Measurements from ENCODE around the gene A1CF. TPM values are rescaled to one million over a fixed set of nuclear protein-coding genes. Genes with fewer than 3 reads are reported as not detected.
"Not testable (repeated sequence)": the region's sequence is repeated elsewhere in the genome, so short reads cannot be mapped to it uniquely, and the experiment has no call there.

The A1CF gene, protein sequence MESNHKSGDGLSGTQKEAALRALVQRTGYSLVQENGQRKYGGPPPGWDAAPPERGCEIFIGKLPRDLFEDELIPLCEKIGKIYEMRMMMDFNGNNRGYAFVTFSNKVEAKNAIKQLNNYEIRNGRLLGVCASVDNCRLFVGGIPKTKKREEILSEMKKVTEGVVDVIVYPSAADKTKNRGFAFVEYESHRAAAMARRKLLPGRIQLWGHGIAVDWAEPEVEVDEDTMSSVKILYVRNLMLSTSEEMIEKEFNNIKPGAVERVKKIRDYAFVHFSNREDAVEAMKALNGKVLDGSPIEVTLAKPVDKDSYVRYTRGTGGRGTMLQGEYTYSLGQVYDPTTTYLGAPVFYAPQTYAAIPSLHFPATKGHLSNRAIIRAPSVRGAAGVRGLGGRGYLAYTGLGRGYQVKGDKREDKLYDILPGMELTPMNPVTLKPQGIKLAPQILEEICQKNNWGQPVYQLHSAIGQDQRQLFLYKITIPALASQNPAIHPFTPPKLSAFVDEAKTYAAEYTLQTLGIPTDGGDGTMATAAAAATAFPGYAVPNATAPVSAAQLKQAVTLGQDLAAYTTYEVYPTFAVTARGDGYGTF
- total RNA-seq (2014; rRNA removed; shearing (Covaris generic)) = not detected in 2 replicates

DNA sequence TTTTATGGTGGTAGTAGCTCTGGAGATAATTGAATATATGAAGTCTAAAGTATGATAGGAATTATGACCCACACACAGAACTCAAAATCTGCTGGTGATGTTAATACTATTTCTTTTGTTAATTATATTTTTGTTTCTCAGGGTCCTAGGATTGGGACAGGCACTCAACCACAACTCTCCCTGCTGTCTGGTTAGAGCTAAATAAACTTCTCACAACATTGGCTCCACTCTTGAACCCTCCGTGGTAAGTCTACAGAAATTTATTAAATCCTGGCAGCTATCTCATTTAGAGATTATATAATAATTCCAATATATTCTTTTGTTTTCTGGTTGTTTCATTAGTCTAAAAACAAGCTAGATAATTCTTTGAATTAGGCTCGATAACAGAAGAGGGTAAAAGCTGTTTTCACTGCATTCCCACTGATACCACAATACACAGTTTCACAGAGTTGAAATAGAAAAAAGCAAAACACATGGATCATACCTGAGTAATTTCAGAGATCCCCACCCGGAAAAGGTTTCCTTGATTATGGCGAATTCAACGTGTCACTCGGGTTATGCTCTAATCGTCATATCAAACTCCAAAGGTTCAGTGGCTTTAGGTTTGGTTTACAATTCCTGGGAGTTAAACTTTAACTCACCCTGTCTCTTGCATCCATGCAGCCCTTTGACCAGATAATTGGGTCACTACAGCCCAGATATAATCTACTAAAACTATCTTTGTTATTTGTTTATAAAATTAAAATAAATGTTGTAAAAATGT lies at the start of gene A1CF:
A1CF (minus strand) TSS at position 531 of the 763 bp plus-strand sequence. CDS start 25,687 bp downstream, outside the sequence.
- H3K9me3 ChIP-seq (replicated peaks) = no peaks in the 10 kb centered on the region
- DNase-seq (ENCODE audit: low read depth in 1 of 2, low spot score in 2 of 2) = no peak
- no peak within 1 kb of the TSS for H3K27ac ChIP-seq
- no peak within 1 kb of the TSS for H3K4me3 ChIP-seq
- no peaks in the 10 kb centered on the region for H3K36me3 ChIP-seq
- no peaks in the 10 kb centered on the region for H3K4me1 ChIP-seq (replicated peaks)
- peaks cover 3% of the 10 kb centered on the region; the same call in 1 of the 2 replicates for H3K27me3 ChIP-seq (replicated peaks)

DNA sequence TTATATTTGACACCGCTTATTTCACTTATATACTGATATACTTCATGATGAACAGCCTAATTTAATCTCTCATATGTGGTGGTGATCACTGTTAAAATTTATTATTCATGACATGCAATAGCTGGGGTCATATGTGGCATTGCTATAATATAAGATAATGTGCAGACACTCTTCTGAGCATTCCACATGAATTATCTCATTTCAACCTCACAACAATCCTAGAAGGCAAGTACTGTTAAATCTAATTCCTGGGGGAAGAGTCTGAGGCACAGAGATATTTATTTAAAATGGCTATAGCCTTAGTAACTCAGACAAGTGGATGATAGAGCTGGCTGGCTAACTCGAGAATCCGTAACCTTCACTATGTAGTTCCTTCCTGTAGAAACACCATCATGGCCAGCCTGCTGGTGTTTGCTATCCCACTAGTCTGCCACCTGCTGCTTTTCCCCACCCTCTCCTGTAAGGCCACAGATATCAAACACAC lies 46.6 kb upstream of the A1CF start:
- Histone ChIP-seq H3K27me3 (replicated peaks) (no peaks in the 10 kb centered on the region; the same call in 1 of the 2 replicates), H3K36me3 (no peaks in the 10 kb centered on the region), H3K9me3 (replicated peaks) (no peaks in the 10 kb centered on the region), H3K27ac (no peak overlapping the region), H3K4me1 (replicated peaks) (no peaks in the 10 kb centered on the region), H3K4me3 (no peak overlapping the region)
- DNase-seq (ENCODE audit: low read depth in 1 of 2, low spot score in 2 of 2) = no peak

DNA sequence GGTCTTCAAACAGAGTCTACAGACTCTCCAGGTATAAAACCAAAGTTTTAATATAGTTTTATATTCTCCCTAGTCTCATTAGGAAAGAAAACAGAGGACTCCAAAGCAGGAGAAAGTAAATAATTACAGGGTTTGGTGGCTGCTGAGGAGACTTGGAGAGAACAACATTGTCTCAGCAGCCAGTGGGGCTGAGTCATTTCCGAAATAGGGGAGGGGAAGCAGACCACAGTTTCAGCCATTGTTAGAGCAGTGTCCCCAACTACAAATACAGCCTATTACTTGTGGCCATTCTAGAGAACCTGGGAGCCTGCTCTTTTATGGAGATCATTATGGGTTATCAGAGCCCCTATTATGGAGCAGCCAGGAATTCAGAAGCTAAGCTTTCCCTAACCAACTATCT lies 44.2 kb upstream of the A1CF start:
- no peaks in the 10 kb centered on the region for H3K36me3 ChIP-seq
- DNase-seq (ENCODE audit: low read depth in 1 of 2, low spot score in 2 of 2) = no peak
- no peak overlapping the region for H3K4me3 ChIP-seq
- H3K27ac ChIP-seq = no peak overlapping the region
- H3K4me1 ChIP-seq (replicated peaks) = no peaks in the 10 kb centered on the region
- H3K9me3 ChIP-seq (replicated peaks) = no peaks in the 10 kb centered on the region
- H3K27me3 ChIP-seq (replicated peaks) = no peaks in the 10 kb centered on the region; the same call in 1 of the 2 replicates

DNA sequence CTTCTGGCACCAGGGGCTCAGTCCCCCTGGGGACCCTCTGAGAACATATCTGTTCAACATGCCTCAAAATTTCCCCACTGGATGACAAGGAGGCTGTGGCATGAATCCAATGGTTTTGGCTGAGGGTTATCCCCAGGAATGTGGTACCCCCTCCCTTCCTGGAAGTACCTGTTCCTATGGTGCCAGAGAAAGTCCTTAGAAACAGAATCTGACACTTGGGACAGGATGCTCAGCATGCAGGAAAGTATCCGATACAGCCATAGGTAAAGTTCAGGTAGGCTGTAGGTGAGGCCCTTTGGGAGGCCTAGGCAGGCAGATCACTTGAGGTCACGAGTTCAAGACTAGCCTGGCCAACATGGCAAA lies 42.7 kb upstream of the A1CF start:
- H3K27ac ChIP-seq = no peak overlapping the region
- no peaks in the 10 kb centered on the region for H3K4me1 ChIP-seq (replicated peaks)
- no peaks in the 10 kb centered on the region for H3K36me3 ChIP-seq
- H3K27me3 ChIP-seq (replicated peaks) = no peaks in the 10 kb centered on the region; the same call in 1 of the 2 replicates
- DNase-seq (ENCODE audit: low read depth in 1 of 2, low spot score in 2 of 2) = no peak
- no peak overlapping the region for H3K4me3 ChIP-seq
- no peaks in the 10 kb centered on the region for H3K9me3 ChIP-seq (replicated peaks)

DNA sequence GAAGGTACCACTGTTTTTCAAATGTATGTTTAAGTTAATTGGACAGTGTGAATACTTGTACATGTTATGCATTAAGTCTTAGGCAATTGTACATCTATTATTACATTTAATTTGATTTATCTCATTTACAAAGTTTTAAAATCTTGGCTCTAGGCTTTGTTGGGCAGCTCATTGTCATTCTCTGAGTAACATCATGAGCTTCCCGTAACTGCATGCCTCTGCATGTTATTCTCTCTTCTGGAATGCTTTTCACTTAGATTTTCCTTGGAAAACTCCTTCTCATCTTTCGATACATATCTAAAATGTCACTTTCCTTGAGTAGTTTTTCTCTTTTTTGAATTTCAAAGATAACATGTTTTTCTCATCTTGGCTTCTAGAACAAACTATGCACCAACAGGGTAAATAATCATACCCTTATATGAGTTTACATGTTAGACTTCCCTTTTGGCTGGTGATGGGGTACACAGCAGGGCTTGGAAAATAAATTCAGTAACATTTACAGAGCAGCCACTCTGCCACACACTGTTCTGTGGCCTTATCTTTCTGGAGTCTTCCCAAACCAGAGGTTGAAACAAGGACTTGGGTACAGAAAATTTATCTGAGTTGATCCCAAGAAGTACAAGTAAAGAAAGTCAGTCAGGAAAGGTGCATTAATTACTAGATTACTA lies 42.2 kb upstream of the A1CF start:
- DNase-seq (ENCODE audit: low read depth in 1 of 2, low spot score in 2 of 2) = no peak
- no peak overlapping the region for H3K4me3 ChIP-seq
- no peak overlapping the region for H3K27ac ChIP-seq

DNA sequence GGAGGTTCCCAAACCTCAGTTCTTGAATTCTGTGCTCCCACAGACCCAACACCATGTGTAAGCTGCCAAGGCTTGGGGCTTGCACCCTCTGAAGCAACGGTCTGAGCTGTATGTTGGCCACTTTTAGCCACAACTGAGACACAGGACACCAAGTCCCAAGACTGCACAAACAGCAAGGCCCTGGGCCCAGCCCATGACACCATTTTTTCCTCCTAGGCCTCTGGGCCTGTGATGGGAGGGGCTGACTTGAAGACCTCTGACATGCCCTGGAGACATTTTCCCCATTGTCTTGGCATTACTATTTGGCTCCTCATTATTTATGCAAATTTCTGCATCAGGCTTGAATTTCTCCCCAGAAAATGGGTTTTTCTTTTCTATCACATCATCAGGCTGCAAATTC lies 38.0 kb upstream of the A1CF start:
- not testable (repeated sequence) for H3K27ac ChIP-seq; H3K4me1 ChIP-seq (replicated peaks); H3K4me3 ChIP-seq; H3K9me3 ChIP-seq (replicated peaks); H3K27me3 ChIP-seq (replicated peaks); H3K36me3 ChIP-seq; DNase-seq (ENCODE audit: low read depth in 1 of 2, low spot score in 2 of 2)

More for the DNA sequence above, 42.2 kb upstream of the A1CF start:
- H3K9me3 ChIP-seq (replicated peaks) = no peaks in the 10 kb centered on the region
- no peaks in the 10 kb centered on the region; the same call in 1 of the 2 replicates for H3K27me3 ChIP-seq (replicated peaks)
- H3K36me3 ChIP-seq = no peaks in the 10 kb centered on the region
- H3K4me1 ChIP-seq (replicated peaks) = no peaks in the 10 kb centered on the region

DNA sequence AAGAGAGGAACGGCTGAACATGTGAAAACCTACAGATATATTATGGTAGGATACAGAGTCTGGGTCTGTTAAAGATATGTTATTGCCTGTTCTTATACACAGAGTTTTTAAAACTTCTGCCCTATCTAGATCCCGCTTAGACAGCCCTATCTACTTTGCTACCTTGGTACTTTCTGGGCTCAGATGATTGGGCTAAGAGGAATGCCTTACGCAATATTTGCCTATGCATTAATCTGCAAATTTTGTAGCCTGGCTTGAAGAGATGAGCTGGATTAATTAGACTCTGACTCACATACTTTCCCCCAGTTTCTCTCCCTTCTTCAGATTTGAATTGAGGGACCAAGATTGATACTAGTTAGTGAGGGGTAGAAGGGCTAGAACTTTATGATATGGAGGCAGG lies 33.6 kb upstream of the A1CF start:
- Histone ChIP-seq H3K9me3 (replicated peaks) (no peaks in the 10 kb centered on the region), H3K36me3 (no peaks in the 10 kb centered on the region), H3K27me3 (replicated peaks) (no peaks in the 10 kb centered on the region), H3K27ac (no peak overlapping the region), H3K4me3 (no peak overlapping the region), H3K4me1 (replicated peaks) (no peaks in the 10 kb centered on the region)
- DNase-seq (ENCODE audit: low read depth in 1 of 2, low spot score in 2 of 2) = no peak

DNA sequence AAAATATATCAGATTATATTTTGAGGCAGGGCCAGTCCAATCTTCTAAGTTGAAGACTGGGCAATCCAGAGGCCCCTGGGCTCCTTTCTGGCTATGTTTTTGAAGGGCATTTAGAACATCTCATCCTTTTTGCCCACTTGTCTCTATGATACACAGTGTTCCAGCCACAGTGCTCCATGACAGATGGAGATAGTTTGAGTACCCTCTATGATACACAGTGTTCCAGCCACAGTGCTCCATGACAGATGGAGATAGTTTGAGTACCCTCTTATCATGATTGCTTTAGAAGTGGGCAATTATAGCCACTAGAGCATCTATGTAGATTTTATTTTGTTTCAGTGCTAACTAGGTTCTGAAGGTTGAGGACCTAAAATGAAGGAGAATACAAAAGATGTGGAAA lies 33.1 kb upstream of the A1CF start:
- Histone ChIP-seq H3K4me1 (replicated peaks) (no peaks in the 10 kb centered on the region), H3K4me3 (no peak overlapping the region), H3K27me3 (replicated peaks) (no peaks in the 10 kb centered on the region), H3K36me3 (no peaks in the 10 kb centered on the region), H3K27ac (no peak overlapping the region), H3K9me3 (replicated peaks) (no peaks in the 10 kb centered on the region)
- DNase-seq (ENCODE audit: low read depth in 1 of 2, low spot score in 2 of 2) = no peak

DNA sequence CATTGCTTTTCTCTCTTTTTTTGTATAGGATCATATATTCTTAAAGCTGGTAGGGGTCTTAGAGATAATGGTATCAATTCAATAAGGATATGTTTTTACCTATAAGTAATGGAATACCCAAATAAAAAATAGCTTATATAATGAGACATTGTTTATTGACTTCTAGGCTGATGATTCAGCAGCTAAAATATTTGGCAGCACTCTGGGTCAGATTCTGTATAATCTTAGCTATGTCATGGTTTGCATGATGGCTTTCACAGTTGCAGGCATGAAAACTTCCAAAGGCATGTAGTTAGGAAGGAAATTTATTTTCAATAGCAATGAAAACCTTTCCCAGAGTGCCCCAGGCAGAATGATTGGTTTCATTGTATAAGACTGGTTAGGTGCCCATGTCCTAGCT lies 32.1 kb upstream of the A1CF start:
- Histone ChIP-seq H3K4me3 (no peak overlapping the region), H3K4me1 (replicated peaks) (no peaks in the 10 kb centered on the region), H3K27ac (no peak overlapping the region), H3K36me3 (no peaks in the 10 kb centered on the region), H3K9me3 (replicated peaks) (no peaks in the 10 kb centered on the region), H3K27me3 (replicated peaks) (no peaks in the 10 kb centered on the region)
- no peak for DNase-seq (ENCODE audit: low read depth in 1 of 2, low spot score in 2 of 2)

DNA sequence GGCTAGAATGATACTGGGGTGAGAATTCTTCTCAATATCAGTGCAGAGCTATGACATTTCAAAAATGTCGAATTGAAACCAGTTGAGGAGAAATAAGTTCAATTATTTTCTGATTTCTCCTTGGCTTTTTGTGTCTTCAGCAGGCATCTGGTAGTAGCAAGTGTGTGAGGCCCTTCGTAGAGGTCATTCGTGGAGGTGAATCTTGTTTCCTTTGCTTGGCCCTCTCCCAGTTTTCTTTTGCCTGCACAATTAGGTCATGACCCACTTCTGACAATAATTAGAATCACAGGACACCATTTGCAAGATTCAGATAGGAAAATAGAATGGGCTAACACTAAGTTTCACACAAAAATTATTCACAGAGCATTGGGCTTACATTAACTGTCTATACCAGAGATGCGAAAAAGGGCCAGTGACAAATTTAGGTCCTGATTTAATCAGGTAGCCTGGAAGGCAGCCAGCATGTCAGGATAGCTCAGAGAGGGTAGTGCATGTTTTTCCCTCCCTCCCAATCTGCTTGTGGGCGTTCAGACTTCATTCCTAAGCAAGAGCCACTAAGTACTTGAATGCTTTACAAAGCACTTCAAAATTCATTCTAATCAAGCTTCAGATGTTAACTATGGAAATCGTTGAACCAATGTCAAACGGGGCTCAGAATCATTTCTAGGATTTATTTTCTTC lies 24.0 kb upstream of the A1CF start:
- H3K4me1 ChIP-seq (replicated peaks) = no peaks in the 10 kb centered on the region

DNA sequence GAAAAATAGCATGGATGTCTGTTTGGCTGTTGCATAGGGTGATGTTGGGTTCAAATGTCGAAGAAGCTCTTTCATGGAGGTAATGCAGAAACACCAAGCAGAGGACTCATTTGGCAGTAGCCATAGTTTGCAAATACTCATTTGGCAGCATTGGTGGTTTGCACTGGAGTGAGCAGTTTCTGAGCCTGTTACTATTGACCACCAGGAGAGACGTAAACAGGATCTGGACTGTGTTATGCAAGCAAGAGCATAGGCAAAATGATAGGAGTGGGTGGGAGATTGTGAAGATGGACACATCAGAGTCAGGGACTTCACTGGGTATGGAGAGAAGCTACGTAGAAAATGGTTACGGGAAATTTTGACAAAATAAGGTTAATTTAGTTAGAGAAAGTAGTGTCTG lies 22.9 kb upstream of the A1CF start:
- H3K4me1 ChIP-seq (replicated peaks) = no peaks in the 10 kb centered on the region

More for the DNA sequence above, 24.0 kb upstream of the A1CF start:
- H3K9me3 ChIP-seq (replicated peaks) = no peaks in the 10 kb centered on the region
- H3K27me3 ChIP-seq (replicated peaks) = no peaks in the 10 kb centered on the region
- no peaks in the 10 kb centered on the region for H3K36me3 ChIP-seq
- no peak overlapping the region for H3K27ac ChIP-seq
- DNase-seq (ENCODE audit: low read depth in 1 of 2, low spot score in 2 of 2) = no peak
- H3K4me3 ChIP-seq = no peak overlapping the region

DNA sequence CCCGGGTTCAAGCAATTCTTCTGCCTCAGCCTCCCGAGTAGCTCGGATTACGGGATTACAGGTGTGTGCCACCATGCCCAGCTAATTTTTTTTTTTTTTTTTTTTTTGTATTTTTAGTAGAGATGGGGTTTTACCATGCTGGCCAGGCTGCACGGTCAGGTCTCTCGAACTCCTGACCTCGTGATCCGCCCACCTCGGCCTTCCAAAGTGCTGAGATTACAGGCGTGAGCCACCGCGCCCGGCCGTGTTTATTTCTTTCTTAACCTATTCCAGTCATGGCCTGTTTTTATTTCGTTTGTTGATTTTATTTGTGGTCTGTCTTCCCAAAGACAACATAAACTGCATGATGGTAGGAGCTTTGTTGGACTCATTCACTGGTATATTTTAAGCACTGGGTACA lies 20.4 kb upstream of the A1CF start:
- H3K27me3 ChIP-seq (replicated peaks); H3K4me3 ChIP-seq; H3K27ac ChIP-seq; DNase-seq (ENCODE audit: low read depth in 1 of 2, low spot score in 2 of 2); H3K9me3 ChIP-seq (replicated peaks); H3K36me3 ChIP-seq; H3K4me1 ChIP-seq (replicated peaks): not testable (repeated sequence)

More for the DNA sequence above, 22.9 kb upstream of the A1CF start:
- Histone ChIP-seq H3K9me3 (replicated peaks) (no peaks in the 10 kb centered on the region), H3K27me3 (replicated peaks) (no peaks in the 10 kb centered on the region), H3K27ac (no peak overlapping the region), H3K36me3 (no peaks in the 10 kb centered on the region), H3K4me3 (no peak overlapping the region)
- DNase-seq (ENCODE audit: low read depth in 1 of 2, low spot score in 2 of 2) = no peak

DNA sequence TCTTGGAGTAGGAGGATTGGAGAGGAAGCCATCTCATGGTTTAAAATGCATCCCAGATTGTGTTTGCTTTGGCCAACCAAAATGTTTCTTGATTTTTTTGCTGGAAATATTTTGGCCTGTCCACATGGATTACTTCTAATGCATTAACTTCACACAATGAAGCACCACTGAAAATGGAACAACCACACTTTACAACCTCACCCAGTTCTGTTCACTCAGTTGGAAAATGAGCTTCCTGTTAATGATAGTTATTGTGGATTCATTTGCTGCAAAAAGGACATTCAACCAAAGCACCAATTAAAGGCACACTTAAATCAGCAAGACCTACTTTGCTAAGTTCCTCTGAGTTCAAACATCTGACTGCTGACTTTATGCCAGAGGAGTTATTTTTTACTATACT lies 11.3 kb upstream of the A1CF start:
- Histone ChIP-seq H3K4me3 (no peak overlapping the region), H3K9me3 (replicated peaks) (no peaks in the 10 kb centered on the region), H3K27ac (no peak overlapping the region), H3K36me3 (no peaks in the 10 kb centered on the region), H3K4me1 (replicated peaks) (no peaks in the 10 kb centered on the region), H3K27me3 (replicated peaks) (0 out of 2 replicates have a peak, but pooled peaks cover 4% of the 10 kb centered on the region)
- DNase-seq (ENCODE audit: low read depth in 1 of 2, low spot score in 2 of 2) = no peak
